Non-pigmented ciliary epithelial cell (primary cell): ENCODE data around the gene TNFRSF12A.

Source experiments
- DNase-seq: peaks from one replicate; pipeline ENCODE4 v3.0.0-alpha.2; 2010; ENCODE audit warnings: low read depth

The TNFRSF12A gene

DNA sequence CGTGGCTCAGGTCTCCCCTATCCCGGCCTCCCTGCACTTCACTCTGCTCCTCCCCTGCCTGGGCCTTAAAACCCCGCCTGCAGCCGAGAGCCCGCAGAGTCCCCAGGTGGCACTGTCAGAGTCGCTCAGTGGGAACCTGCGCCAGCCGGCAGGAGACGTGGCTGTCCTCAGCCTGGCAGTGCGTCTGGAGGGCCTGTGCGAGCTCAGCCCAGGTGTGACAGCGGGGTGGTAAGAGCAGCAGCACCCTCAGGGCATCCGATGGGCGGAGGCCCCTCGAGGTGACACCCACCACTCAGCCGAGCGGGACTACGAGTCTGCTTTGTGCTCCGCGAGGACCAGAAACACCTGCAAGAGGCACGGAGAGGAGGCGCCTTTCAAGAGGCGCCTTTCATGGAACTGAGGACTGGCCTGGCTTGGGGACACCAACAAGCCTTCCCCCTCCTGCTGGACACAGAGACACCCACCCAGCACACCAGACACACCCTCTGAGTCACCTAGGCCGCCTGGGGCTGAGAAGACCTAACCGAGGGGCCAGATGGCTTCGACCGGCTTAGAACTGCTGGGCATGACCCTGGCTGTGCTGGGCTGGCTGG, 7.2 kb upstream of the TNFRSF12A start, which contains the start of gene CLDN9:
CLDN9 (plus strand) TSS at position 96 of the 593 bp plus-strand sequence; CDS start at position 536, 440 bp downstream.
- DNase-seq, result no peak

DNA sequence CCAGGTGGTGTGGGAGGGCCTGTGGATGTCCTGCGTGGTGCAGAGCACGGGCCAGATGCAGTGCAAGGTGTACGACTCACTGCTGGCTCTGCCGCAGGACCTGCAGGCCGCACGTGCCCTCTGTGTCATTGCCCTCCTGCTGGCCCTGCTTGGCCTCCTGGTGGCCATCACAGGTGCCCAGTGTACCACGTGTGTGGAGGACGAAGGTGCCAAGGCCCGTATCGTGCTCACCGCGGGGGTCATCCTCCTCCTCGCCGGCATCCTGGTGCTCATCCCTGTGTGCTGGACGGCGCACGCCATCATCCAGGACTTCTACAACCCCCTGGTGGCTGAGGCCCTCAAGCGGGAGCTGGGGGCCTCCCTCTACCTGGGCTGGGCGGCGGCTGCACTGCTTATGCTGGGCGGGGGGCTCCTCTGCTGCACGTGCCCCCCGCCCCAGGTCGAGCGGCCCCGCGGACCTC, 6.6 kb upstream of the TNFRSF12A start:
- DNase-seq, result no peak

DNA sequence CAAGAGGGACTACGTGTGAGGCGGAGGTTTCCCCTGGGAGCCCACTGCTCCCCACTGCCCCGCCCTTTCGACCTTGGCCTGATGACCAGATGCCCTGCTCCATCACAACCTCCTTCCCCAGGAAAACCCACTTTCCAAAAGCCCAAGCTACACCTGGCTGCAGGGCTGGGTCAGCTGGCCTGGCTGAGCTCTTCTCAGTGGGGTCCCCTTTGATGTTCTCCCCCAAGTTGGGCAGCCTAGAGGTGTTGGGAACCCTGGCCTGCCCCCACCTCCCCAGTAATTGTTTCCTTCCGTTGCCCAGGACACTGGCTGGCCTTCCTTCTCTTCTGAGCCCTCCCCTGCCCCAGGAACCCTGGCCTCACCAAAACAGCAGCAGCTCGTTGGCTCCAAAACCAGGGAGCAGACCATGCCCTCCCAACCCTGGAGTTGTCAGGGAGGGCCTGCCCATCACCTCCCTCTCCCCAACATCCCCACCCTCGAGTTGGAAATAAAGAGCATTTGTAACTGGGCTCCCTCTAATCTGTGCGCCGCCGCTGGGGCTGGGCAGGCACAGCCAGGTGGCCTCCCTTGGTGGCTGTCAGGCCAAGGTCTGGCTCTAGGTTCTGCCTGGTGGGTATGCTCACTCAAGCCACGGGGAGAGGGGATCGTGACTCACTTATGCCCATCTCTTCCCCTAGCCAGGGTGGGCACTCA, 6.0 kb upstream of the TNFRSF12A start:
- DNase-seq, result no peak

DNA sequence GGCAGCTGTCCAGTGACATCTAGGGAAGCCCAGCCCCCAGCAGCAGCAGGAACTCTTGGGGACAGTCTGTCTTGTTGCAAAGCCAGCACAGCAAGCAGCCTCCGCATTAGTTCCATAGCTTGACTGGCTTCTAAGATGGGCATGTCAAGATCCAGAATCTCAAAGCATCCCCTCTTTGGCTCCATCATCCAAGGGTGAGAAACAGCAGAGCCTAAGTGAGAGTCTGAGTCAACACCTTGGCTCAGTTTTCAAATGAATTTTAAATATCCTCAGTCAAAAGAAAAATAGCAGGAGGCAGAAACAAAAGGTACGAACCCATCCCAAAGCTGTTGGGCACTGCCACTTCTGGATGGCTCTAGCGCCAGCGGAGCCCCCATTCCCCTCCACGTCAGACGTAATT, 5.2 kb upstream of the TNFRSF12A start:
- DNase-seq, result no peak

DNA sequence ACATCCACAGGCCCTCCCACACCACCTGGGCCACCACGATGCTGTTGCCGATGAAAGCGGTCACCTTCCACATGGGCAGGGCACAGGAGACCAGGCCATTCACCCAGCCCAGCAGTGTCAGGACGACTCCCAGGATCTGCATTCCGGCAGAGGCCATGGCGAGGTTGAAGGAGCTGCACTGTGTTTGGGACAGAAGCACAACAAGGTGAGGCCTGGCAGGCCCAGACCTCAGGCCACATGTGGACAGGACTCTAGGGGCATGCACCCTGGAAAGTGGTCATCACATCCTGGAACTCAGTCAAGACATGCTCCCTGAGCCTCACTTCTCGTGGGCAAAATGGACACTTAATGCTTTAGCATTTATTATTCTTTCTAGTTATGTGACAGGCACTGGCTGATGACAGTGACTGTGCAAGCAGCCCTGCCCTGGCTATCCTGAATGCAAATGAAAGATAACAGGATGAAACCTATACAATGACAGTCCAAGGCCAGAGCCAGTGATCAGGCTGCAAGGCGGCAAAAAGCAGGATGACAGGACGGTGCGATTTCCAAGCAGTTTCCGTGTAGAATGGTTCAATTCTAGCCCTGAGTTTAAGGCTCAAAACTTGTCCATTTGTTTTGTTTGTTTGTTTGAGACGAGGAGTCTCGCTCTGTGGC, 4.2 kb upstream of the TNFRSF12A start:
- no peak for DNase-seq

DNA sequence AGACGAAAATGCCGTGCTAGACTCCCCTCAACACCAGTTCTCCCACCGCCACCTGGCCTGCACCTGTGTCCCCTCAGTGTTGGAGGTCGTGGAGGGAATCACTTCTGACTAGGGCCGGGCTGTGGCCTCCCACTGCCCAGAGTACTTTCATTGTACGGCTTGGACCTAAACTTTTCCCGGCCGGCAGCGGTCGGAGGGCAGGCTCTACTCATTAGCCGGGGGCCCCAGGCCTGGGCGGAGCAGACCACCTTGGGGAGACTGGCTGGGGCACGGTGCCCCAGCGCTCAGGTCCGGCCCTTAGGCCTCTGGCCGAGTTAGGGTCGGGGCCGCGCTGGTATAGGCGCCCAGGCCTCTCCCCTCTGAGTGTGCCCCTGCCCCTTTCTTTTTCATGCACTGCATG, 2.8 kb upstream of the TNFRSF12A start:
- DNase-seq, result no peak

DNA sequence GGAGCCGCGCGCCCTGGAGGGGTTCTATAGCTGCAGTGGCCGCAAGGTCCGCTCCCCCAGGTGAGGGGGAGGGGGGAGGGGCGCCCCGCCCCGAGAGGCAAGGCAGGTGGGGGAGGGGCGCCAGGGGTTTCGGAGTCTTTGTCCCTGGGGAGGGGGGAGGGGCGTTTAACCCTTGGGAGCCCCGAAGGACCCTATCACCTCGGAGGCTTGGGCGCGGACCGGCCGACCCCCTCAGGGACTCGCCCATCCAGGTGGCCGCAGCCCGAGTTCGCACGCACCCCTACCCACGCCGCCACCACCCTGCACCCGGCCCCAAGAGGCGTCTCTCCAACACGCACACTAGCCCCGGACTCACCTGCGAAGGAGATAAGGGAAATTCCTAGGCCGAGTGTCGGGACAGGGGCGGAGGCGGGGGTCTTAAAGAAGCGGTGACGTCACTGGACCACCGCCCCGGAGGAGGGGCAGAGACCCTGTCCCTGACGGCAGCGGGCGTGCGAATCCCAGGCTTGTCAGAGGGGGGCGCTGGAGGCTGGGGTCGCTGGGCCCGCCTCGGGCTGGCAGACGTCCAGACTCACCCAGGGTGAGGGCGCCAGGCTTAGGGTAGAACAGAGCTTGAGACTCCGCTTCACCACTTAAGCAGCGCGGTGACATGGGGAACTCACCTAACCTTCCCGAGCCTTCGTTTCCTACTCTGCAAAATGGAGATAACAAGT, 2.2 kb upstream of the TNFRSF12A start, which contains the start of gene CLDN6:
CLDN6 (minus strand) TSS at position 390 of the 713 bp plus-strand sequence. CDS start 2,162 bp downstream, outside the sequence.
- no peak for DNase-seq

DNA sequence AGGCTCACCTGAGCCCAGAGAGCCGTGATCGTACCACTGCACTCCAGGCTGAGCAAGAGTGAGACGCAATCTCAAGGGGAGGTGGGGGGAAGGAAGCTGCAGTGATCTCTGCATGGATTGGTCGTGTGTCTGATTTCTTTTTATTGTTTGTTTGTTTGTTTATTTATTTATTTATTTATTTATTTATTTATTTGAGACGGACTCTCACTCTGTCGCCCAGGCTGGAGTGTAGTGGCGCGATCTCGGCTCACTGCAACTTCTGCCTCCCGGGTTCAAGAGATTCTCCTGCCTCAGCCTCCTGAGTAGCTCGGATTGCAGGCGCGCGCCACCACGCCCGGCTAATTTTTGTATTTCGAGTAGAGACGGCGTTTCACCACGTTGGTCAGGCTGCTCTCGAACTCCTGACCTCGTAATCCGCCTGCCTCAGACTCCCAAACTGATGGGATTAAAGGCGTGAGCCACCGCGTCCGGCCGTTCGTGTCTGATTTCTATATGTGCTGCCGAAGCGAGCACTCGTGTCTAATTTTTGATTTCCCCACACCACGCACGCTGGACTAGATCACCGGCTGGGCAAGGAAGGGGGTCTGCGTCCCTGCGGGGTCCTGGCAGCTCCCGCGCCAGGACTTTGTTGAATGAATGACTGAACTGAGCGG, 448 bp upstream of the TNFRSF12A start:
- no peak for DNase-seq

DNA sequence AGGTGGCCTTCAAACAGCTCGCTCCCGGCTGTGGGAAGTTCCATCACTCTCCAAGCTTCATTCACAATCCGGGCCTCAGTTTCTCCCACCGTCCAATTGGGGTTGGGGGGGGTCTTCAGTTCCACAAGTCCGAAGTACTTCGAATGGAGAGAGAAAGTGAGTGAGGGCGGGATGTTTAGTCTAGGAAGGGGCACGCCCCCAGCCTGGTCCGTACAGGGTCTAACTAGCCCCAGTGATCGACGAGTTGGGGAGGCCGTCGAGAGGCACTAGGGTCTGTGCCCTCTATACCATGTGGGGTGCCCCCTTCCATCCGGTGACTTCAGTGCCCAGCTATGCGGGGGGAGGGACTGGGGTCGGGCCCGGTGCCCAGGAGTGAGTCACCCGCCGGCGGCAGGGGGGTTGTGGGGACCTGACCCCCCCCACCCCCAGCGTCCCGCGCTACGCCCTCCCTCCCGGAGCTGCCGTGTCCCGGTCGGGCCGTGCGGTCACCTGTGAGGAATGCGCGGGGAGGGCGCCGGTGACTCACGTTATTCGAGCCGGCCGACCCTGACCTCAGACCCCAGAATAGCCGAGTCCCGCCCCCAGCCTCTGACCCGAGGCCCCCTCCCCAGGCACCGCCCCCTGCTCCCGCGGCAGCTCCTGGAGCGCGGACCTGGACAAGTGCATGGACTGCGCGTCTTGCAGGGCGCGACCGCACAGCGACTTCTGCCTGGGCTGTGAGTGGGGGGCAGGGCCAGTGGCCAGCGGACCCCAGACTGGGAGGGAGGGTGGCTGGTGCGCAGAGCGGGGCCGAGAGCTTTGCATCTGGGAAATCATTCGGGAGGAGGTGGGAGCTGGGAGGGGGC, 658 bp downstream of the TNFRSF12A start:
- DNase-seq, result peak; percentile 59

DNA sequence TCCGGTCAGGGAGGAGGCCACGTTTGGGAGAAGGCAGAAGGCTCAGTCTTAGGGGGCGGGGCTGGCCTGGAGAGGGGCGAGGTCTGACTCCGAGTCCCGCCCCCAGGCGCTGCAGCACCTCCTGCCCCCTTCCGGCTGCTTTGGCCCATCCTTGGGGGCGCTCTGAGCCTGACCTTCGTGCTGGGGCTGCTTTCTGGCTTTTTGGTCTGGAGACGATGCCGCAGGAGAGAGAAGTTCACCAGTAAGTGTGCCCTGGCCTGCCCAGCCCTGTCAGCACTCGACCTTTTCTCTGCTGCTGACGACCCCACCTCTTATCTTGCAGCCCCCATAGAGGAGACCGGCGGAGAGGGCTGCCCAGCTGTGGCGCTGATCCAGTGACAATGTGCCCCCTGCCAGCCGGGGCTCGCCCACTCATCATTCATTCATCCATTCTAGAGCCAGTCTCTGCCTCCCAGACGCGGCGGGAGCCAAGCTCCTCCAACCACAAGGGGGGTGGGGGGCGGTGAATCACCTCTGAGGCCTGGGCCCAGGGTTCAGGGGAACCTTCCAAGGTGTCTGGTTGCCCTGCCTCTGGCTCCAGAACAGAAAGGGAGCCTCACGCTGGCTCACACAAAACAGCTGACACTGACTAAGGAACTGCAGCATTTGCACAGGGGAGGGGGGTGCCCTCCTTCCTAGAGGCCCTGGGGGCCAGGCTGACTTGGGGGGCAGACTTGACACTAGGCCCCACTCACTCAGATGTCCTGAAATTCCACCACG, 1.5 kb downstream of the TNFRSF12A start:
- peak; percentile 73 for DNase-seq

DNA sequence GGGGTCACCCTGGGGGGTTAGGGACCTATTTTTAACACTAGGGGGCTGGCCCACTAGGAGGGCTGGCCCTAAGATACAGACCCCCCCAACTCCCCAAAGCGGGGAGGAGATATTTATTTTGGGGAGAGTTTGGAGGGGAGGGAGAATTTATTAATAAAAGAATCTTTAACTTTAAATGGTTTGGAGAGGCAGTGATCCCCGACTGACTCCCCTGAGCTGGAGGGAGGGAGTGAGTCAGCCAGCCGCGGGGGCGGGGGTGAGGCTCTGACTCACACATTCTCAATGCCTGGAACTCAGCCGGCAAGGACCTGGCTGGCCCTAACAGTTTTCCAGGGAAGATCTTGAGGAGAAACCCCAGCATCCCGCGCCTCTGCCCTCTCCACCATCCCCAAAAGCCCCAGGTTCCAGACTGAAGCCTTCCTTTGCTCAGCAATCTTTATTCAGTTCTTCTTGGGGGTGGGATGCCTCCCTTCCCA, 2.1 kb downstream of the TNFRSF12A start:
- peak; percentile 86 for DNase-seq

DNA sequence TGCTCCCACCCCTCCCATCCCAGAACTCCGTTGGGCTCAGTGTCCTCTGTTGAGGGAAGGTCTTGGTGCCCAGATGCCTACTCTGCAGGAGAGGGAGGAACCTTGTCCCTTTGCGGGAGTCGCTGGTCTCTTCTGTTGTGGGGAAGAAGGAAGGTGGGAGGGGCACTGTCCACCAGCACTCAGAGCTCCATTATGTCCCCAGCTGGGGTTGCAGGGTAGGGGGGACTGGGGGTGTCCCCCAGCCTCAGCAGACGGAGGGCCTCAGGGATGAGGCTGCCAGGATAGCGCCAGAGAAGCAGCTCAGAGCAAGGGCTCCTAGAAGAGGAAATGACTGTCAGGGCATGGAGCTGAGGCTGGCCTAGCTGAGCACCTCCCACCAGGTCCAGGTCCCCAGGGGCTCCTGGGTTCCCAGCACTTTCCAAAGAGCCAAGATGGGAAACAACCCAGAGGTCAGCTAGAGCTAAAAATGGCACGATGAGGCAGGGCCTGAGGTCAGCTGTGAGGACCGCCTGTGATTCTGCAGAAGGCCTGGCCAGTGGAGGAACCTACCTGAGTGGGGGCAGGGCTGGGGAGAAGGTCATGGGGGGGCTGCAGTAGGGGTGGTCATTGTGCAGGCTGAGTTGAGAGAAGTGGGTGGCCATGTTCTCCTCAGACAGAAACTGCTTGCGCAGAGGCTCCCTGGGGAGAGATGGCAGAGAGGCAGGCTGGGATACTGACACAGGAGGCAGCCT, 2.7 kb downstream of the TNFRSF12A start:
- no peak for DNase-seq

DNA sequence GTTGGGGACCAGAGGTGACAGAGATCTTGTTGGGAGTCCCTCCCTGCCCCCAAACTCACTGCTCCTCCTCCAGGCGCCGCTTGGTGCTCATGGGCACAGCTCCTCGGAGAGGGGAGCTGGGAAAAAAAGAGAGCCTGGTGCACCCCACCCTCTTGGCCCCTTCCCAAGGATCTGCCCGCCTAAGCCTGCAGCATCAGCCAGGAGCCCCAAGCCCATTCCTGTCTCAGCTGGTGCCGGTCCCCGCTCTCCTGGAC, 3.2 kb downstream of the TNFRSF12A start:
- no peak for DNase-seq

DNA sequence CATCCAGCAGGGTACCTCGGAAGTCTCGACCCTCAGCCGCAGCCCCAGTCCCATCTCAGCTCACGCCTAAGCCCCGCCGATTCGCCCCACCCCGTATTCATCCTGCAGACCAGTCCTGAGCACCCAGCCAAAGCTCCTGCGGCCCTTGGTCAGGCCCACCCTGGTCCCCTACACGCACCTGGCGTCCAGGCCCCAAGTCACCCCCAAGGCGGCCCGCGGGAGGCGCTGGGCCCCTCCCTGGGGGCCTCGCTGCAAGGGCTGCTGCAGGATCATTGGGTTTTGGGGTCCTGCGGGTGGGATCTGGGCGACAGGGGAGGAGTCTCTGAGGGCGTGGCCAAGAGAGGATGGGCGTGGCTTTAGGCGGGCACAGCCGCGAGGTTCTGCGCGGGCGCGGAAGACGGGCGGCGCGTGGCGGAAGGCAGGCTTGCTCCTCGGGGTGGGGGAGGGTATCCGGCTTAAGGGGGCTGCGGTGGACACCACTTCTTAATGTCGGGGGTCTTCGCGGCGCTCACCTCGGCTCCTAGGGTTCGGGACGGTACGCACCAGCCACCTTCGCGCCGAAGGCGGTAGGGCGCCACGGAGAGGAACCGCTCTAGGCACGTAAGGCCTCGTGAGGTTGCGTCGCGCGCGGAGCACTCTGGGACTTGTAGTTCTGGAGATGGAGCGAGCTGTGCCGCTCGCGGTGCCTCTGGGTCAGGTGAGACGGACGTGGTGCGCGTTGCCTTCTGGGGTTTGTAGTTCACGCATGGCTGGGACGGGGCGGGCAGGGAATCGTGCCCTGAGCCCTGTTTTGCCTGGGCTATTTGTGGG, 3.7 kb downstream of the TNFRSF12A start, which contains the start of the genes HCFC1R1 and THOC6:
HCFC1R1 (minus strand) TSS at position 274 of the 810 bp plus-strand sequence; CDS start at position 273, 1 bp downstream.
THOC6 (plus strand) TSS at position 367 of the 810 bp plus-strand sequence; CDS start at position 659, 292 bp downstream.
- DNase-seq, result peak; percentile 94

DNA sequence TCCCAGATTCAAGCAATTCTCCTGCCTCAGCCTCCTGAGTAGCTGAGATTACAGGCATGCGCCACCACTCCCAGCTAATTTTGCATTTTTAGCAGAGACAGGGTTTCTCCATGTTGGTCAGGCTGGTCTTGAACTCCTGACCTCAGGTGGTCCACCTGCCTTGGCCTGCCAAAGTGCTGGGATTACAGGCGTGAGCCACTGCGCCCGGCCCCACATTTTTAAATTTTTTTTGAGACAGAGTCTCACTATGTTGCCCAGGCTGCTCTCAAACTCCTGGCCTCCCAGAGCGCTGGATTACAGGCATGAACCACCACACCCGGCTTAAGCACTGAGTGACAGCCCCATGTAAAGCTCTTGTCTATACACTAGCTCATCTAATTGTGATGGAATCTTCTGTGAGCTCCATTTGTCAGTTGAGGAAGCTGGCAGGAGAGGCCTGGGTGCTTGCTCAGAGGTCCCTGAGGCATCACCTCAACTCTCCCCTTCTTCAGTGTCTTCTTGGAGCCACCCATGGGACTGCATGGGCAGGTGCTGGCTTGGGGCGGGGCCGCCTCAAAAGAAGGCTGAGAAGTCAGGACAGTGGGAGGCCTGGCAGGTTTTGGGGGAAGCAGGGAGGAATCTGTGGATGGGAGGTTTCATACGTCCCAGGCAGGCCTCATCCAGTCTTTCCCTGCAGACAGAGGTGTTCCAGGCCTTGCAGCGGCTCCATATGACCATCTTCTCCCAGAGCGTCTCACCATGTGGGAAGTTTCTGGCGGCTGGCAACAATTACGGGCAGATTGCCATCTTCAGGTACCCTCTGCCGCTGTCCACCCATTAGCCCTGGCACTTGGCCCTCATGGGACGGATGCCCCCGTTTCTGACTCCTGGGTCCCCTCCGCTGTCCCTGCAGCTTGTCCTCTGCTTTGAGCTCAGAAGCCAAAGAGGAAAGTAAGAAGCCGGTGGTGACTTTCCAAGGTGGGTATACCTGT, 5.1 kb downstream of the TNFRSF12A start:
- DNase-seq, result no peak

DNA sequence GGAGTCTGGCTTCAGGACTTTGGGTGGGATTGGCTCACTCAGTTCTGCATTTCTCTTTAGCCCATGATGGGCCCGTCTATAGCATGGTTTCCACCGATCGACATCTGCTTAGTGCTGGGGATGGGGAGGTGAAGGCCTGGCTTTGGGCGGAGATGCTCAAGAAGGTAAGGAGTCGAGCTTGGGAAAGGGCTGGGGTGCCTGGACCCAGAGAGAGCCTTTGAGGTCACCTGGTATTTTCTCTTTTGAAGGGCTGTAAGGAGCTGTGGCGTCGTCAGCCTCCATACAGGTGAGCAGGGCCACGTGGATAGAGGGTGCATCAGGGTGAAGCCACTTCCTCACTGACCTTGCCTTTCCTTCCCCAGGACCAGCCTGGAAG, 5.8 kb downstream of the TNFRSF12A start:
- DNase-seq, result no peak
